KOPT-K1 (cell line): Measurements from ENCODE around the gene DDX47.
"Not testable (repeated sequence)": the region's sequence is repeated elsewhere in the genome, so short reads cannot be mapped to it uniquely, and the experiment has no call there.

ENCODE experiments used
- H3K27ac ChIP-seq: fragments of 200-600 bp; sonication (generic); 2 replicates; pipeline ENCODE4 v1.5.1; 2016; ENCODE audit warnings: antibody characterized with exemption, mild to moderate bottlenecking, low read depth, low read length; ENCODE audit not compliant: poor library complexity, severe bottlenecking
- H3K36me3 ChIP-seq: fragments of 200-600 bp; sonication (generic); 2 replicates; pipeline ENCODE4 v1.5.1; 2017; ENCODE audit warnings: antibody characterized with exemption, mild to moderate bottlenecking, low read length, moderate library complexity; ENCODE audit not compliant: insufficient read depth
- H3K9me3 ChIP-seq: fragments of 200-600 bp; sonication (generic); 2 replicates; pipeline ENCODE4 v1.5.1; 2017; ENCODE audit warnings: antibody characterized with exemption, low read length, mild to moderate bottlenecking; ENCODE audit not compliant: insufficient read depth, poor library complexity, severe bottlenecking

DDX47 gene

DNA sequence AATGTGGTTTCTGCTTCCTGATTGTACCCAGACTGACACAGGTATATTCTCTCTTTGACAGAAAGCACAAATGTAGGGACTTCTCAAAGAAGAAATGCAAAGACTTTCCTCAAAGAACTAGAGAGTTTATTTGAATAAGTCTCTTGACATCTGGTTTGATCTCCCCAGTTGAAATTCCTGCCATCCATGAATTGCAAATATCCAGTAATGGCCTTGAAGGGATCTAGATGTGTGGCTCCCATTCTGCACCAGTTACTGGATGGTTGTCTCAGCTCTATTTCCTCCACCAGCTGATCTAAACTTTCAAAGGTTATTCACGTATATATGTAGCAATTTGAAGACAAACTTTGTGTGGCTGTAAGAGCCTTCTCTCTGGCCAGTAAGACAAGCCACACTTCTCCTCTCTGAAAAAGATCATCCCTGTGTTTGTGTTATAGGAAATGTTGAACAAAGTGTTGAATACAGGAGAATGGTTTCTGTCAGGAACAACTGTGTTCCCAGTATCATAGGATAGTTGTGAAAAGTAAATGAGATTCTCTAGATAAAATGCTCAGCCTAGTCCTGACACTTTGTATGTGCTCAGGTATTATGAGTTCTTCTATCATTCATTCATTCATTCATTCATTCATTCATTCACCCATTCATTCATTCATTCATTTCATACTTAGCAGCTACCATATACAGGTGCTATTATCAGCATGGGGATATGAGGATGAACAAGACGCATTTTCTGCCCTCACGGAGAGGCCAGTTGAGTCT lies 55.5 kb downstream of the DDX47 start:
- Histone ChIP-seq H3K36me3 (no peaks in the 10 kb centered on the region), H3K27ac (no peak overlapping the region), H3K9me3 (no peaks in the 10 kb centered on the region)

- H3K27ac ChIP-seq: no peak overlapping the region
- H3K36me3 ChIP-seq: no peaks in the 10 kb centered on the region
- no peaks in the 10 kb centered on the region for H3K9me3 ChIP-seq
Measured at GRCh38 chr12:12870465-12870864, 57.3 kb downstream of the DDX47 start.

GRCh38 chr12:12871587-12872138 lies 58.5 kb downstream of the DDX47 start:
- Histone ChIP-seq H3K9me3 (no peaks in the 10 kb centered on the region), H3K36me3 (no peaks in the 10 kb centered on the region), H3K27ac (no peak overlapping the region)

- H3K36me3 ChIP-seq: no peaks in the 10 kb centered on the region
- no peaks in the 10 kb centered on the region for H3K9me3 ChIP-seq
- H3K27ac ChIP-seq: no peak overlapping the region
Measured at GRCh38 chr12:12872139-12872933, 59.2 kb downstream of the DDX47 start.

- H3K27ac ChIP-seq: no peak overlapping the region
- no peaks in the 10 kb centered on the region for H3K9me3 ChIP-seq
- H3K36me3 ChIP-seq: no peaks in the 10 kb centered on the region
Measured at GRCh38 chr12:12872934-12873275, 59.8 kb downstream of the DDX47 start.

- H3K9me3 ChIP-seq: no peaks in the 10 kb centered on the region
- H3K36me3 ChIP-seq: no peaks in the 10 kb centered on the region
- no peak overlapping the region for H3K27ac ChIP-seq
Measured at GRCh38 chr12:12874029-12874428, 60.9 kb downstream of the DDX47 start.

GRCh38 chr12:12875301-12875700 lies 62.2 kb downstream of the DDX47 start:
- not testable (repeated sequence) for H3K36me3 ChIP-seq, H3K27ac ChIP-seq

DNA sequence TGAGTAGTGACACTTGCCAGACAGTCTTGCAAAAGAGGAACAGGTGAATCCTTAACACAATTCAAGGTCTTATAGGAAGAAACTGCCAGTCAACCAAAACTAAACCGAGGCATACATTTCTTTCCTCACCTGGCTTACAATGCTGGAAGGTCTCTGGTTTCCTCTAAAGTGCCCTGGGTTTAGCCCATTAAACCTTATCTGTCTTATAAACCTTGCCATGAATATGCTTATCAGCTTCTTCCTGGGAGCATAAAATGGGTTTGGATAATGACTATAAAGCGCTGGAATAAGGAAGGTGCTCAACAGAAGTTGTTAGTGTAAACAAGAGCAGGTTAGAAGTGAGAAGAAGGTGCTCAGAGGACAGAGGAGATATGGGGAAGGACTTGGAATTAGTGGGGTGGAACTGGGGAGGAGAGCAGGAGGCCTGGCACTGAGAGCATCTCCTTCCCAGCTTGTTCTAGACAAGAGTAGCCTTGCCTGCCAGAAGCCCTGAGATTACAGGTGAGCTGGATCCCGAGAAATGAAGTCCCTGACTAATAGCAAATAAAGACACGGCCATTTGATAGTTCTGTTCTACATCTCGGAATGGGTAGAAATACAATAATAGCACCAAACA lies 64.1 kb downstream of the DDX47 start:
- Histone ChIP-seq H3K9me3 (no peaks in the 10 kb centered on the region), H3K36me3 (no peaks in the 10 kb centered on the region), H3K27ac (no peak overlapping the region)

More at GRCh38 chr12:12875301-12875700, 62.2 kb downstream of the DDX47 start:
- not testable (repeated sequence) for H3K9me3 ChIP-seq

DNA sequence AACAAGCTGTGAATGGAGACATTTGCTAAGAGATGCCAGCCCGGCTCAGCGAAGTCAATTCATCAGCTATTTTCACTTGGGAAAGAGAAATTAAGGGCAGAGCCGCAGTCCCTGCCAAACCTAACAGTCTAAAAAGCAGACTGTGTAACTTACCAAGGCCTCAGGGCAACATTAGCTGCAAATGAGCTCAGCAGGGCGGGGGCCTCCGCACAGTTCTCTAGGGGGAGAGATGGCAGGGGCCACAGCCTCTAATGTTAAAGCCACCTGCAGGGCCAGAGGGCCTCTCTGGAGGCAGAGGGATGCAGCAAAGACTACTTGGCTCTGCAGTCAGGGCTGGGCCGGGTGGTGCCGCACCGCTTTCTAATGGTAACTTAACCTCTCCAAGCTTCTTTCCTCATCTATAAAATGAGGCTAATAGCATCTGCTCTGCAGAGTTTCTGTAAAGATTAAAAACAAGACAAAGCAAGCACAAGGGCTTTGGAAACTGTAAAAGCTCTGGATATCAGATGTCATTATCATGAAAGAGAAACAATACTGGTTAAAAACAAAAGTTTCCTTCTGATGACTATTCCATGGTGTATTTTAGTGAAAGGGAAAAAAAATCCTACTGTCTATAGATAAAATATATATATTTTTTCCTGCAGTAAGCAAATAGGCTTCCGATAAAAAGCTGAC lies 64.8 kb downstream of the DDX47 start:
- Histone ChIP-seq H3K36me3 (no peaks in the 10 kb centered on the region), H3K27ac (no peak overlapping the region)

More for the DNA sequence above, 64.8 kb downstream of the DDX47 start:
- H3K9me3 ChIP-seq: no peaks in the 10 kb centered on the region
